H9 (cell line): ENCODE results near the gene DVL3. TPM values are rescaled to one million over a fixed set of nuclear protein-coding genes. Genes with fewer than 3 reads are reported as not detected.
"Not testable (repeated sequence)": the region's sequence is repeated elsewhere in the genome, so short reads cannot be mapped to it uniquely, and the experiment has no call there.

ENCODE experiments used
- DNase-seq: peaks from one replicate; pipeline ENCODE4 v3.0.0-alpha.2; 2017
- H2AFZ ChIP-seq: one replicate; pipeline ENCODE4 v1.6.1; 2013; ENCODE audit warnings: mild to moderate bottlenecking, low read length, control low read depth, moderate library complexity
- H2AK5ac ChIP-seq: 2 replicates; pipeline ENCODE4 v1.6.1; 2013; ENCODE audit warnings: low read length, control low read depth, mixed read lengths; ENCODE audit not compliant: insufficient read length
- H2BK120ac ChIP-seq: one replicate; pipeline ENCODE4 v1.6.1; 2013; ENCODE audit warnings: low read depth, mild to moderate bottlenecking, low read length, control low read depth, inconsistent platforms; ENCODE audit not compliant: poor library complexity, severe bottlenecking
- H2BK12ac ChIP-seq: 2 replicates; pipeline ENCODE4 v1.6.1; 2013; ENCODE audit warnings: low read length, control low read depth, mixed read lengths, low read depth; ENCODE audit not compliant: insufficient read length
- H2BK15ac ChIP-seq: 2 replicates; pipeline ENCODE4 v1.6.1; 2013; ENCODE audit warnings: low read depth, low read length, control low read depth
- H2BK20ac ChIP-seq: one replicate; pipeline ENCODE4 v1.6.1; 2013; ENCODE audit warnings: low read depth, mild to moderate bottlenecking, low read length, control low read depth, inconsistent platforms; ENCODE audit not compliant: poor library complexity, severe bottlenecking
- H2BK5ac ChIP-seq: 2 replicates; pipeline ENCODE4 v1.6.1; 2013; ENCODE audit warnings: low read length, control low read depth, mixed read lengths; ENCODE audit not compliant: insufficient read length
- H3K14ac ChIP-seq: 2 replicates; pipeline ENCODE4 v1.6.1; 2013; ENCODE audit warnings: low read length, control low read depth; ENCODE audit not compliant: insufficient read depth
- H3K18ac ChIP-seq: 2 replicates; pipeline ENCODE4 v1.6.1; 2013; ENCODE audit warnings: low read depth, mild to moderate bottlenecking, mixed read lengths, low read length, control low read depth; ENCODE audit not compliant: insufficient read length
- H3K23ac ChIP-seq: 2 replicates; pipeline ENCODE4 v1.6.1; 2013; ENCODE audit warnings: low read length, control low read depth, mixed read lengths, low read depth; ENCODE audit not compliant: insufficient read length
- H3K23me2 ChIP-seq: 2 replicates; pipeline ENCODE4 v1.6.1; 2013; ENCODE audit warnings: low read depth, mild to moderate bottlenecking, mixed read lengths, low read length, control low read depth; ENCODE audit not compliant: insufficient read length, poor library complexity, severe bottlenecking
- H3K27ac ChIP-seq: 2 replicates; pipeline ENCODE4 v1.5.1; 2013; ENCODE audit warnings: low read length, control low read depth, mixed read lengths, low read depth; ENCODE audit not compliant: insufficient read length
- H3K27me3 ChIP-seq: 2 replicates; pipeline ENCODE4 v1.6.1; 2013; ENCODE audit warnings: low read length, control low read depth, inconsistent platforms; ENCODE audit not compliant: insufficient read depth
- H3K4ac ChIP-seq: 2 replicates; pipeline ENCODE4 v1.6.1; 2013; ENCODE audit warnings: low read depth, mild to moderate bottlenecking, control low read depth, inconsistent platforms, low read length, moderate library complexity
- H3K4me1 ChIP-seq: 2 replicates; pipeline ENCODE4 v1.6.1; 2013; ENCODE audit warnings: low read length, control low read depth, inconsistent platforms; ENCODE audit not compliant: insufficient read depth
- H3K4me2 ChIP-seq: 2 replicates; pipeline ENCODE4 v1.6.1; 2013; ENCODE audit warnings: low read length, control low read depth, mixed read lengths; ENCODE audit not compliant: insufficient read length, insufficient read depth
- H3K56ac ChIP-seq: 2 replicates; pipeline ENCODE4 v1.6.1; 2013; ENCODE audit warnings: low read depth, mild to moderate bottlenecking, mixed read lengths, low read length, control low read depth; ENCODE audit not compliant: insufficient read length
- H3K79me1 ChIP-seq: 2 replicates; pipeline ENCODE4 v1.6.1; 2013; ENCODE audit warnings: low read depth, mild to moderate bottlenecking, moderate library complexity, low read length, control low read depth, inconsistent platforms; ENCODE audit not compliant: insufficient read depth, poor library complexity, severe bottlenecking
- H3K79me2 ChIP-seq: 2 replicates; pipeline ENCODE4 v1.6.1; 2013; ENCODE audit warnings: low read length, control low read depth, inconsistent platforms; ENCODE audit not compliant: insufficient read depth
- H3K9ac ChIP-seq: 2 replicates; pipeline ENCODE4 v1.6.1; 2013; ENCODE audit warnings: low read length, control low read depth, mixed read lengths; ENCODE audit not compliant: insufficient read length; ENCODE audit errors: extremely low read depth
- H3K9me3 ChIP-seq: one replicate; pipeline ENCODE4 v1.6.1; 2013; ENCODE audit warnings: low read depth, low read length, inconsistent platforms; ENCODE audit not compliant: control insufficient read depth
- H3T11ph ChIP-seq: one replicate; pipeline ENCODE4 v1.6.1; 2013; ENCODE audit warnings: mild to moderate bottlenecking, low read length, control low read depth, inconsistent platforms
- H4K20me1 ChIP-seq: one replicate; pipeline ENCODE4 v1.6.1; 2013; ENCODE audit not compliant: control insufficient read depth, insufficient read length, insufficient read depth
- H4K5ac ChIP-seq: 2 replicates; pipeline ENCODE4 v1.6.1; 2013; ENCODE audit warnings: low read depth, mild to moderate bottlenecking, mixed read lengths, low read length, control low read depth; ENCODE audit not compliant: insufficient read length
- H4K8ac ChIP-seq: replicated peaks from 2 replicates; pipeline ENCODE4 v1.6.1; 2013; ENCODE audit warnings: low read length, control low read depth, mixed read lengths, low read depth; ENCODE audit not compliant: insufficient read length
- H4K91ac ChIP-seq: 2 replicates; pipeline ENCODE4 v1.6.1; 2013; ENCODE audit warnings: low read depth, mild to moderate bottlenecking, moderate library complexity, mixed read lengths, low read length, control low read depth; ENCODE audit not compliant: insufficient read length
- H3K27ac Mint-ChIP-seq, 3 experiments: 2 replicates in 2 of 3; 3 replicates in 1 of 3; pipeline ENCODE4 v1.8.0; 2020 to 2021; ENCODE audit warnings: mixed read lengths in 3 of 3, mild to moderate bottlenecking in 1 of 3, moderate library complexity in 1 of 3
- H3K27me3 Mint-ChIP-seq: 2 replicates; pipeline ENCODE4 v1.8.0; 2021; ENCODE audit warnings: low read depth, mild to moderate bottlenecking, moderate library complexity, mixed read lengths
- H3K36me3 Mint-ChIP-seq, 3 experiments: 2 replicates in 2 of 3; 3 replicates in 1 of 3; pipeline ENCODE4 v1.8.0; 2020 to 2021; ENCODE audit warnings: low read depth in 3 of 3, mixed read lengths in 3 of 3; ENCODE audit not compliant: insufficient read depth in 1 of 3
- H3K4me1 Mint-ChIP-seq, 2 experiments: 2 replicates each; pipeline ENCODE4 v1.8.0; 2020; ENCODE audit warnings: mixed read lengths in 2 of 2
- H3K4me3 Mint-ChIP-seq, 2 experiments: 2 replicates in 1 of 2; 3 replicates in 1 of 2; pipeline ENCODE4 v1.8.0; 2020 to 2021; ENCODE audit warnings: mild to moderate bottlenecking in 2 of 2, mixed read lengths in 2 of 2, moderate library complexity in 1 of 2
- H3K9me3 Mint-ChIP-seq, 2 experiments: 2 replicates in 1 of 2; 3 replicates in 1 of 2; pipeline ENCODE4 v1.8.0; 2020; ENCODE audit warnings: mild to moderate bottlenecking in 2 of 2, mixed read lengths in 2 of 2, moderate library complexity in 1 of 2
- WGBS: extraction: QIAGEN DNeasy Blood & Tissue Kit; methylation state at CpG from one replicate; pipeline ENCODE4 v1.1.7; 2013; ENCODE audit warnings: missing lambda C conversion rate, low lambda C conversion rate, mixed read lengths; ENCODE audit not compliant: insufficient read length; ENCODE audit errors: extremely low coverage; 5-methylcytosine and 5-hydroxymethylcytosine counted together
- total RNA-seq: library from RNA; stranded (reverse); gene quantifications from 2 replicates; pipeline ENCODE4 v1.2.1, GENCODE V29; 2021
- TF ChIP-seq, protein P1 (sequence below): fragments of 200-600 bp; sonication (generic); conservative IDR thresholded peaks from 3 replicates; pipeline ENCODE4 v1.8.0; 2021; ENCODE audit warnings: antibody characterized with exemption, mild to moderate bottlenecking

DVL3 gene
- total RNA-seq, 1 experiment from 2014 or later: 64.7 TPM

GRCh38 chr3:184117636-184118035 lies 37.5 kb upstream of the DVL3 start:
- H3K23ac ChIP-seq: no peak overlapping the region
- no peak overlapping the region for H3K4ac ChIP-seq
- no peak overlapping the region for H2BK20ac ChIP-seq
- Mint-ChIP-seq H3K4me3 (no peak overlapping the region; a peak in 1 of 5 replicates), H3K36me3 (no peaks in the 10 kb centered on the region), H3K27me3 (peaks cover 12% of the 10 kb centered on the region), H3K9me3 (no peaks in the 10 kb centered on the region), H3K27ac (no peak overlapping the region), H3K4me1 (no peaks in the 10 kb centered on the region)
- no peak overlapping the region for H4K5ac ChIP-seq
- no peak overlapping the region for H2BK5ac ChIP-seq
- no peaks in the 10 kb centered on the region for H3K23me2 ChIP-seq
- H4K20me1 ChIP-seq: no peaks in the 10 kb centered on the region
- no peak overlapping the region for H3K9ac ChIP-seq
- DNase-seq: no peak
- no peaks in the 10 kb centered on the region for H3K4me1 ChIP-seq
- no peak overlapping the region for H3K4me2 ChIP-seq
- no peak overlapping the region for H4K91ac ChIP-seq
- no peaks in the 10 kb centered on the region for H3K79me2 ChIP-seq
- H2BK15ac ChIP-seq: no peak overlapping the region
- H3K79me1 ChIP-seq: no peaks in the 10 kb centered on the region
- no peak overlapping the region for H3K14ac ChIP-seq
- H3K27ac ChIP-seq: no peak overlapping the region
- no peak overlapping the region for H3K18ac ChIP-seq
- H3K27me3 ChIP-seq: no peaks in the 10 kb centered on the region
- H3K9me3 ChIP-seq: no peaks in the 10 kb centered on the region
- H3K56ac ChIP-seq: no peak overlapping the region
- H3T11ph ChIP-seq: no peak overlapping the region
- H2BK120ac ChIP-seq: no peak overlapping the region
- H2AFZ ChIP-seq: no peak overlapping the region
- no CpG with 5 or more reads among the region's 6 CpGs for WGBS
- TF ChIP-seq, protein P1, sequence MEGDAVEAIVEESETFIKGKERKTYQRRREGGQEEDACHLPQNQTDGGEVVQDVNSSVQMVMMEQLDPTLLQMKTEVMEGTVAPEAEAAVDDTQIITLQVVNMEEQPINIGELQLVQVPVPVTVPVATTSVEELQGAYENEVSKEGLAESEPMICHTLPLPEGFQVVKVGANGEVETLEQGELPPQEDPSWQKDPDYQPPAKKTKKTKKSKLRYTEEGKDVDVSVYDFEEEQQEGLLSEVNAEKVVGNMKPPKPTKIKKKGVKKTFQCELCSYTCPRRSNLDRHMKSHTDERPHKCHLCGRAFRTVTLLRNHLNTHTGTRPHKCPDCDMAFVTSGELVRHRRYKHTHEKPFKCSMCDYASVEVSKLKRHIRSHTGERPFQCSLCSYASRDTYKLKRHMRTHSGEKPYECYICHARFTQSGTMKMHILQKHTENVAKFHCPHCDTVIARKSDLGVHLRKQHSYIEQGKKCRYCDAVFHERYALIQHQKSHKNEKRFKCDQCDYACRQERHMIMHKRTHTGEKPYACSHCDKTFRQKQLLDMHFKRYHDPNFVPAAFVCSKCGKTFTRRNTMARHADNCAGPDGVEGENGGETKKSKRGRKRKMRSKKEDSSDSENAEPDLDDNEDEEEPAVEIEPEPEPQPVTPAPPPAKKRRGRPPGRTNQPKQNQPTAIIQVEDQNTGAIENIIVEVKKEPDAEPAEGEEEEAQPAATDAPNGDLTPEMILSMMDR: peak; percentile 35; the same call in 1 of the 3 replicates
- no peak overlapping the region for H4K8ac ChIP-seq
- no peak overlapping the region for H2BK12ac ChIP-seq
- no peak overlapping the region for H2AK5ac ChIP-seq

- not testable (repeated sequence) for H3K27ac Mint-ChIP-seq, H3K4me1 Mint-ChIP-seq
Observed at GRCh38 chr3:184121031-184121430, 34.1 kb upstream of the DVL3 start.

More at GRCh38 chr3:184121031-184121430, 34.1 kb upstream of the DVL3 start:
- not testable (repeated sequence) for H2BK20ac ChIP-seq, H4K91ac ChIP-seq, H3T11ph ChIP-seq, H3K27me3 ChIP-seq, H3K9me3 Mint-ChIP-seq, H3K14ac ChIP-seq, H3K4me3 Mint-ChIP-seq, H2BK120ac ChIP-seq, H3K56ac ChIP-seq, H2BK15ac ChIP-seq, H3K4me2 ChIP-seq, H2AK5ac ChIP-seq, H3K36me3 Mint-ChIP-seq, H3K79me2 ChIP-seq, H3K23me2 ChIP-seq, H3K27ac ChIP-seq, H3K9me3 ChIP-seq, H4K20me1 ChIP-seq, H3K4me1 ChIP-seq, H3K79me1 ChIP-seq, H3K23ac ChIP-seq, H2AFZ ChIP-seq, H3K18ac ChIP-seq, H4K8ac ChIP-seq, H3K9ac ChIP-seq, H3K4ac ChIP-seq, H4K5ac ChIP-seq, DNase-seq, H2BK12ac ChIP-seq, H2BK5ac ChIP-seq
- no CpG with 5 or more reads among the region's 8 CpGs for WGBS
- H3K27me3 Mint-ChIP-seq: peaks cover 12% of the 10 kb centered on the region
